WTC11 (cell line): Measurements from ENCODE around the gene CACNA1D. TPM values are rescaled to one million over a fixed set of nuclear protein-coding genes. Genes with fewer than 3 reads are reported as not detected.

Experiments used
- ATAC-seq: fragments of 200-7000 bp; cut with Tn5 transposase; 2 replicates; pipeline ENCODE4 v1.10.0; 2021; ENCODE audit warnings: mild to moderate bottlenecking, moderate library complexity
- CTCF ChIA-PET: fragments of 300-600 bp; sonication (Branson Sonifier 250); formaldehyde crosslinking; loops from one replicate; lab custom pipeline; 2021; ENCODE audit warnings: antibody characterized with exemption; lab: Charles Lee
- POLR2A ChIA-PET: fragments of 350-600 bp; sonication (Branson Sonifier 250); formaldehyde crosslinking; loops from one replicate; lab custom pipeline; 2021; ENCODE audit warnings: antibody characterized with exemption; lab: Charles Lee
- DNase-seq: peaks from one replicate; pipeline ENCODE4 v3.0.0; 2021; ENCODE audit warnings: low spot score
- H3K27ac Mint-ChIP-seq: 2 replicates; pipeline ENCODE4 v1.8.0; 2021; ENCODE audit warnings: mixed read lengths
- H3K27me3 Mint-ChIP-seq: 2 replicates; pipeline ENCODE4 v1.8.0; 2021; ENCODE audit warnings: low read depth, mild to moderate bottlenecking, moderate library complexity, mixed read lengths
- H3K36me3 Mint-ChIP-seq: 2 replicates; pipeline ENCODE4 v1.8.0; 2021; ENCODE audit warnings: mixed read lengths
- H3K4me1 Mint-ChIP-seq: 2 replicates; pipeline ENCODE4 v1.8.0; 2022; ENCODE audit warnings: mixed read lengths
- H3K4me3 Mint-ChIP-seq: 2 replicates; pipeline ENCODE4 v1.8.0; 2021; ENCODE audit warnings: mild to moderate bottlenecking, moderate library complexity, mixed read lengths
- H3K9me3 Mint-ChIP-seq: 2 replicates; pipeline ENCODE4 v1.8.0; 2021; ENCODE audit warnings: mixed read lengths
- AR ChIP-seq: fragments of 250-450 bp; sonication (Bioruptor Pico); IDR thresholded peaks from 2 replicates; pipeline ENCODE4 v1.9.0; 2021; ENCODE audit warnings: mild to moderate bottlenecking
- CBFB ChIP-seq: sonication (generic); formaldehyde crosslinking; IDR thresholded peaks from 2 replicates; pipeline ENCODE4 v1.8.1; 2022; ENCODE audit warnings: mild to moderate bottlenecking, low read depth, missing genetic modification reagents
- E2F5 ChIP-seq: sonication (generic); formaldehyde crosslinking; IDR thresholded peaks from 2 replicates; pipeline ENCODE4 v1.8.1; 2022; ENCODE audit warnings: mild to moderate bottlenecking, moderate library complexity, missing genetic modification reagents
- ETV6 ChIP-seq: sonication (generic); formaldehyde crosslinking; IDR thresholded peaks from 2 replicates; pipeline ENCODE4 v1.8.1; 2022; ENCODE audit warnings: mild to moderate bottlenecking, missing genetic modification reagents
- FOXJ3 ChIP-seq: sonication (generic); formaldehyde crosslinking; IDR thresholded peaks from 2 replicates; pipeline ENCODE4 v1.9.0; 2021; ENCODE audit warnings: missing genetic modification reagents, mild to moderate bottlenecking, borderline replicate concordance
- FOXP4 ChIP-seq: sonication (generic); formaldehyde crosslinking; IDR thresholded peaks from 2 replicates; pipeline ENCODE4 v1.8.0; 2022; ENCODE audit warnings: mild to moderate bottlenecking, missing genetic modification reagents
- GABPB1 ChIP-seq: sonication (generic); formaldehyde crosslinking; IDR thresholded peaks from 2 replicates; pipeline ENCODE4 v1.8.1; 2023; ENCODE audit warnings: mild to moderate bottlenecking, missing genetic modification reagents
- GRHL2 ChIP-seq: fragments of 250-450 bp; sonication (Bioruptor Pico); IDR thresholded peaks from 2 replicates; pipeline ENCODE4 v1.8.0; 2022; ENCODE audit warnings: mild to moderate bottlenecking, moderate library complexity; ENCODE audit not compliant: insufficient replicate concordance, severe bottlenecking
- IRF1 ChIP-seq: sonication (generic); formaldehyde crosslinking; IDR thresholded peaks from 2 replicates; pipeline ENCODE4 v1.8.0; 2023; ENCODE audit warnings: missing genetic modification reagents
- KAT7 ChIP-seq: sonication (generic); formaldehyde crosslinking; IDR thresholded peaks from 2 replicates; pipeline ENCODE4 v1.8.1; 2023; ENCODE audit warnings: missing genetic modification reagents, mild to moderate bottlenecking, borderline replicate concordance
- MAX ChIP-seq: sonication (generic); formaldehyde crosslinking; IDR thresholded peaks from 2 replicates; pipeline ENCODE4 v1.8.0; 2022; ENCODE audit warnings: mild to moderate bottlenecking, missing genetic modification reagents
- TCF7 ChIP-seq: sonication (generic); formaldehyde crosslinking; IDR thresholded peaks from 2 replicates; pipeline ENCODE4 v1.8.0; 2022; ENCODE audit warnings: mild to moderate bottlenecking, low read depth, missing genetic modification reagents, moderate library complexity
- TEAD1 ChIP-seq: sonication (generic); formaldehyde crosslinking; IDR thresholded peaks from 2 replicates; pipeline ENCODE4 v1.8.0; 2022; ENCODE audit warnings: mild to moderate bottlenecking, missing genetic modification reagents
- ZBTB21 ChIP-seq: sonication (generic); formaldehyde crosslinking; IDR thresholded peaks from 2 replicates; pipeline ENCODE4 v1.8.1; 2023; ENCODE audit warnings: mild to moderate bottlenecking, missing genetic modification reagents, borderline replicate concordance
- ZNF121 ChIP-seq: sonication (generic); formaldehyde crosslinking; IDR thresholded peaks from 2 replicates; pipeline ENCODE4 v1.8.0; 2023; ENCODE audit warnings: missing genetic modification reagents
- ZNF219 ChIP-seq: sonication (generic); formaldehyde crosslinking; IDR thresholded peaks from 2 replicates; pipeline ENCODE4 v1.8.0; 2023; ENCODE audit warnings: missing genetic modification reagents, mild to moderate bottlenecking, borderline replicate concordance
- ZNF263 ChIP-seq: sonication (generic); formaldehyde crosslinking; IDR thresholded peaks from 2 replicates; pipeline ENCODE4 v1.8.1; 2022; ENCODE audit warnings: low read depth, mild to moderate bottlenecking, moderate library complexity, missing genetic modification reagents
- ZNF396 ChIP-seq: fragments of 250-450 bp; sonication (Bioruptor Pico); IDR thresholded peaks from 2 replicates; pipeline ENCODE4 v1.8.0; 2021; ENCODE audit warnings: mild to moderate bottlenecking, moderate library complexity, borderline replicate concordance
- ZNF425 ChIP-seq: fragments of 250-450 bp; sonication (Bioruptor Pico); conservative IDR thresholded peaks from 2 replicates; pipeline ENCODE4 v1.9.0; 2021; ENCODE audit warnings: mild to moderate bottlenecking
- ZNF512 ChIP-seq: sonication (generic); formaldehyde crosslinking; IDR thresholded peaks from 2 replicates; pipeline ENCODE4 v1.8.1; 2022; ENCODE audit warnings: missing genetic modification reagents, borderline replicate concordance
- total RNA-seq: library from RNA; stranded (reverse); gene quantifications from 3 replicates; pipeline ENCODE4 v1.2.3, GENCODE V29; 2021

CACNA1D gene
- total RNA-seq, 1 experiment from 2014 or later, result 2.3 TPM

GRCh38 chr3:53524566-53524965 lies 30.2 kb downstream of the CACNA1D start (continued):
- no peak for TF ChIP-seq TCF7 (CRISPR knock-in tag)
- no peak for TF ChIP-seq FOXJ3
- TF ChIP-seq ZNF425 (CRISPR knock-in tag), result no peak
- no peak for TF ChIP-seq MAX
- no peak for TF ChIP-seq ZNF512
- no peak for TF ChIP-seq E2F5
- TF ChIP-seq AR (CRISPR knock-in tag), result no peak

- ChIA-PET POLR2A (no interaction called here), CTCF (interaction anchor here (2.0 kb wide), 1 partner anchor 12 kb away, joined by 5 read pairs; no protein-coding TSS in a partner anchor)
- no peak for ATAC-seq
- DNase-seq, result no peak
- no peak overlapping the region for H3K4me3 Mint-ChIP-seq
- peaks cover 3% of the 10 kb centered on the region; the same call in 1 of the 2 replicates for H3K27me3 Mint-ChIP-seq
- no peak for TF ChIP-seq ZNF121 (CRISPR knock-in tag)
- no peak for TF ChIP-seq IRF1 (CRISPR knock-in tag)
- TF ChIP-seq ZBTB21, result no peak
- peaks cover under 1% of the 10 kb centered on the region for H3K4me1 Mint-ChIP-seq
- H3K9me3 Mint-ChIP-seq, result no peaks in the 10 kb centered on the region
- H3K36me3 Mint-ChIP-seq, result no peaks in the 10 kb centered on the region
- H3K27ac Mint-ChIP-seq, result no peak overlapping the region
Measured at GRCh38 chr3:53525765-53526703, 31.6 kb downstream of the CACNA1D start.

- ChIA-PET POLR2A (no interaction called here), CTCF (no interaction called here)
- Mint-ChIP-seq H3K4me3 (no peak overlapping the region), H3K27me3 (peaks cover 3% of the 10 kb centered on the region; the same call in 1 of the 2 replicates), H3K27ac (no peak overlapping the region), H3K36me3 (no peaks in the 10 kb centered on the region), H3K4me1 (peaks cover 7% of the 10 kb centered on the region), H3K9me3 (no peaks in the 10 kb centered on the region)
- ATAC-seq (no peak), DNase-seq (no peak)
- TF ChIP-seq ZNF396 (CRISPR knock-in tag) (no peak), FOXP4 (CRISPR knock-in tag) (no peak), CBFB (CRISPR knock-in tag) (no peak), KAT7 (CRISPR knock-in tag) (no peak), ETV6 (CRISPR knock-in tag) (no peak), GRHL2 (no peak), ZNF263 (CRISPR knock-in tag) (no peak), GABPB1 (CRISPR knock-in tag) (no peak), ZNF219 (CRISPR knock-in tag) (no peak), ZNF512 (no peak), ZNF121 (CRISPR knock-in tag) (no peak), TEAD1 (CRISPR knock-in tag) (no peak)
Measured at GRCh38 chr3:53526704-53527055, 32.3 kb downstream of the CACNA1D start.
